ENCODE data around the gene RHOB. TPM values are rescaled to one million over a fixed set of nuclear protein-coding genes. Genes with fewer than 3 reads are reported as not detected.
A peak's percentile ranks its signal among the peaks of the same experiment; 100 is the strongest.

Gene RHOB
- polyA plus RNA-seq, 3 donors, result 43.3 to 602 (median 66.3) TPM

- peaks cover 9% of the 10 kb centered on the region for H3K79me2 ChIP-seq (ENCODE audit: insufficient read depth, low read length)
- no peaks in the 10 kb centered on the region for H3K27me3 ChIP-seq (ENCODE audit: control insufficient read depth in 2 of 2, insufficient read depth in 2 of 2, low read length in 2 of 2)
- no peak overlapping the region for H3K9ac ChIP-seq (ENCODE audit: insufficient read depth, low read length, poor library complexity, severe bottlenecking)
- peaks cover 0 to 2% (median 0%) of the 10 kb centered on the region in 7 donors for H3K9me3 Mint-ChIP-seq
- peaks cover 0 to 2% (median 1%) of the 10 kb centered on the region in 3 donors for H3K27me3 Mint-ChIP-seq (ENCODE audit: low read depth in 3 of 3)
- TF ChIP-seq CTCF (IDR thresholded peaks at IDR 0.05), result no peak
- DNase-seq, result no peak
- no peak overlapping the region for H3K4me3 ChIP-seq (replicated peaks in 1 of 3; ENCODE audit: low read depth in 2 of 3, low read length in 3 of 3)
- H3K27ac Mint-ChIP-seq, result peak overlapping the region in 3 of 7 donors; percentile 26 to 42 (median 37)
- H3K4me1 Mint-ChIP-seq, result peaks cover 62% of the 10 kb centered on the region
- no peak overlapping the region for H3K4me2 ChIP-seq (replicated peaks; ENCODE audit: extremely low read depth, low read length, poor library complexity, severe bottlenecking)
- no peaks in the 10 kb centered on the region for H4K20me1 ChIP-seq (ENCODE audit: insufficient read depth, low read length)
- no peak overlapping the region for H2AFZ ChIP-seq (ENCODE audit: insufficient read depth, low read depth, low read length, poor library complexity, severe bottlenecking)
- no peaks in the 10 kb centered on the region for H3K36me3 ChIP-seq (replicated peaks in 1 of 2; ENCODE audit: control insufficient read depth in 1 of 2, insufficient read depth in 2 of 2, low read length in 2 of 2)
- peak overlapping the region in 1 of 2 donors; percentile 16 for H3K27ac ChIP-seq (ENCODE audit: low read depth in 1 of 2, low read length in 2 of 2)
- peaks cover 51 to 65% of the 10 kb centered on the region in 2 donors for H3K4me1 ChIP-seq (ENCODE audit: control insufficient read depth in 1 of 2, insufficient read depth in 2 of 2, low read length in 2 of 2)
- intact Hi-C loops (cut with micrococcal nuclease), result loop anchor here in 1 of 2 donors (10.0 kb wide), 1 partner anchor 67 kb away; the partner anchor contains the start of gene PUM2
- no peaks in the 10 kb centered on the region for H3K9me3 ChIP-seq (replicated peaks in 1 of 2; ENCODE audit: control insufficient read depth in 1 of 2, insufficient read depth in 1 of 2, low read length in 2 of 2)
- 96% methylated on average over 6 of the region's 7 CpGs for WGBS (ENCODE audit: insufficient coverage)
- peaks cover 6 to 15% of the 10 kb centered on the region in 2 donors for H3K36me3 Mint-ChIP-seq
- H3K4me3 Mint-ChIP-seq, result no peak overlapping the region
Measured at GRCh38 chr2:20421988-20422370, 24.9 kb upstream of the RHOB start.

GRCh38 chr2:20422402-20423271, 24.2 kb upstream of the RHOB start:
- Histone ChIP-seq H3K9ac (ENCODE audit: insufficient read depth, low read length, poor library complexity, severe bottlenecking) (no peak overlapping the region), H2AFZ (ENCODE audit: insufficient read depth, low read depth, low read length, poor library complexity, severe bottlenecking) (no peak overlapping the region), H3K9me3 (replicated peaks in 1 of 2; ENCODE audit: control insufficient read depth in 1 of 2, insufficient read depth in 1 of 2, low read length in 2 of 2) (no peaks in the 10 kb centered on the region), H3K4me3 (replicated peaks in 1 of 3; ENCODE audit: low read depth in 2 of 3, low read length in 3 of 3) (peak overlapping the region in 1 of 3 experiments; percentile 67), H4K20me1 (ENCODE audit: insufficient read depth, low read length) (no peaks in the 10 kb centered on the region), H3K4me1 (ENCODE audit: control insufficient read depth in 1 of 2, insufficient read depth in 2 of 2, low read length in 2 of 2) (peaks cover 50 to 71% of the 10 kb centered on the region in 2 donors), H3K36me3 (replicated peaks in 1 of 2; ENCODE audit: control insufficient read depth in 1 of 2, insufficient read depth in 2 of 2, low read length in 2 of 2) (no peaks in the 10 kb centered on the region), H3K27me3 (ENCODE audit: control insufficient read depth in 2 of 2, insufficient read depth in 2 of 2, low read length in 2 of 2) (no peaks in the 10 kb centered on the region), H3K27ac (ENCODE audit: low read depth in 1 of 2, low read length in 2 of 2) (peak overlapping the region; percentile 97 to 98), H3K4me2 (replicated peaks; ENCODE audit: extremely low read depth, low read length, poor library complexity, severe bottlenecking) (peak overlapping the region; percentile 86), H3K79me2 (ENCODE audit: insufficient read depth, low read length) (peaks cover 9% of the 10 kb centered on the region)
- Mint-ChIP-seq H3K27ac (peak overlapping the region; percentile 95 to 99 (median 98)), H3K27me3 (ENCODE audit: low read depth in 3 of 3) (peaks cover 0 to 2% (median 1%) of the 10 kb centered on the region in 3 donors), H3K36me3 (peaks cover 6 to 16% of the 10 kb centered on the region in 2 donors), H3K9me3 (peaks cover 0 to 4% (median 0%) of the 10 kb centered on the region in 7 donors), H3K4me1 (peaks cover 63% of the 10 kb centered on the region), H3K4me3 (no peak overlapping the region)
- over 99% methylated on average over 7 of the region's 11 CpGs for WGBS (ENCODE audit: insufficient coverage)
- intact Hi-C loops (cut with micrococcal nuclease), result loop anchor here in 1 of 2 donors (10.0 kb wide), 1 partner anchor 68 kb away; the partner anchor contains the start of gene PUM2
- no peak for TF ChIP-seq CTCF (IDR thresholded peaks at IDR 0.05)
- DNase-seq, result no peak
